ENCODE results near the gene DAPK3. TPM values are rescaled to one million over a fixed set of nuclear protein-coding genes. Genes with fewer than 3 reads are reported as not detected.
"Not testable (repeated sequence)": the region's sequence is repeated elsewhere in the genome, so short reads cannot be mapped to it uniquely, and the experiment has no call there.

DAPK3 gene
- total RNA-seq, 1 experiment from 2014 or later = 38.1 TPM

GRCh38 chr19:3949997-3950859, 20.7 kb downstream of the DAPK3 start:
- CTCF ChIA-PET = no interaction called here
- POLR2A ChIA-PET (ENCODE audit: unreplicated experiment) = no interaction called here
- H3K9me2 ChIP-seq (ENCODE audit: insufficient read depth) = no peaks in the 10 kb centered on the region
- H3K4me2 ChIP-seq = no peak overlapping the region
- H3F3A ChIP-seq (ENCODE audit: insufficient read depth, low read depth) = no peaks in the 10 kb centered on the region
- no peak overlapping the region for H2AFZ ChIP-seq
- H3K36me3 ChIP-seq (ENCODE audit: low read depth) = no peaks in the 10 kb centered on the region
- H3K79me2 ChIP-seq (ENCODE audit: low read depth) = no peaks in the 10 kb centered on the region
- H3K27me3 ChIP-seq (ENCODE audit: insufficient read depth, low read depth) = no peaks in the 10 kb centered on the region
- H3K27ac ChIP-seq = no peak overlapping the region
- H3K4me1 ChIP-seq (replicated peaks; ENCODE audit: insufficient read depth) = no peaks in the 10 kb centered on the region
- no peak for DNase-seq
- intact Hi-C loops (cut with micrococcal nuclease; ENCODE audit: unreplicated experiment) = no loop called here
- H3K9me3 ChIP-seq (ENCODE audit: insufficient read depth, low read depth) = no peaks in the 10 kb centered on the region
- H4K20me1 ChIP-seq (ENCODE audit: insufficient read depth) = no peaks in the 10 kb centered on the region
- BruUV-seq (replicated peaks) = no TSS peak
- no peak for TF ChIP-seq EZH2 (IDR thresholded peaks at IDR 0.05; ENCODE audit: low read depth)
- no peak for TF ChIP-seq CTCF (conservative IDR thresholded peaks at IDR 0.05)
- H3K4me3 ChIP-seq = no peak overlapping the region

DNA sequence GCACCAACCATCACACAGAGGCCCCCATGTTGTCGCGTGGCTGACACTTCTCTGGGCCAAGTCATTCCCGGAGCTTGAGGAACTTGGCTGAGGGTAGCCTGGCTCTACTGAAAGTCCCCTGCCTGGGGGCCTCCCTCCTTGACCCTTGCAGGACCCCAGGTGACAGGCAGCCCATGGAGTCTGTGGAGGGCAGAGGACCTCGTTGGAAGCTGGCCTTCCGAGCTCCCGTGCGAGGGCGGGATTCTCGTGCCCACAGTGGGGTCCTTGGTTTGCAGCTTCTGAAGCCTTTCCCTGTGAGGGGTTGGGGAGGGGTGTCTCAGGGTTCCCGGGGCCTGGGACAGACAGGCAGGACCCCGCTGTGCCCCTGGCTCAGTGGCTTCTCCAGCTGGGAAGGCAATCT, 21.6 kb downstream of the DAPK3 start:
- CTCF ChIA-PET = no interaction called here
- no peaks in the 10 kb centered on the region for H3K27me3 ChIP-seq (ENCODE audit: insufficient read depth, low read depth)
- H3K4me3 ChIP-seq = no peak overlapping the region
- no peak overlapping the region for H2AFZ ChIP-seq
- H3K4me1 ChIP-seq (replicated peaks; ENCODE audit: insufficient read depth) = no peaks in the 10 kb centered on the region
- POLR2A ChIA-PET (ENCODE audit: unreplicated experiment) = no interaction called here
- TF ChIP-seq CTCF (conservative IDR thresholded peaks at IDR 0.05) (no peak), EZH2 (IDR thresholded peaks at IDR 0.05; ENCODE audit: low read depth) (no peak)
- H3K27ac ChIP-seq = no peak overlapping the region
- H3K36me3 ChIP-seq (ENCODE audit: low read depth) = no peaks in the 10 kb centered on the region
- no peak overlapping the region for H3K4me2 ChIP-seq
- no peaks in the 10 kb centered on the region for H4K20me1 ChIP-seq (ENCODE audit: insufficient read depth)
- no TSS peak for BruUV-seq (replicated peaks)
- H3F3A ChIP-seq (ENCODE audit: insufficient read depth, low read depth) = no peaks in the 10 kb centered on the region
- H3K9me2 ChIP-seq (ENCODE audit: insufficient read depth) = no peaks in the 10 kb centered on the region
- intact Hi-C loops (cut with micrococcal nuclease; ENCODE audit: unreplicated experiment) = no loop called here
- no peaks in the 10 kb centered on the region for H3K9me3 ChIP-seq (ENCODE audit: insufficient read depth, low read depth)
- no peaks in the 10 kb centered on the region for H3K79me2 ChIP-seq (ENCODE audit: low read depth)
- no peak for DNase-seq

DNA sequence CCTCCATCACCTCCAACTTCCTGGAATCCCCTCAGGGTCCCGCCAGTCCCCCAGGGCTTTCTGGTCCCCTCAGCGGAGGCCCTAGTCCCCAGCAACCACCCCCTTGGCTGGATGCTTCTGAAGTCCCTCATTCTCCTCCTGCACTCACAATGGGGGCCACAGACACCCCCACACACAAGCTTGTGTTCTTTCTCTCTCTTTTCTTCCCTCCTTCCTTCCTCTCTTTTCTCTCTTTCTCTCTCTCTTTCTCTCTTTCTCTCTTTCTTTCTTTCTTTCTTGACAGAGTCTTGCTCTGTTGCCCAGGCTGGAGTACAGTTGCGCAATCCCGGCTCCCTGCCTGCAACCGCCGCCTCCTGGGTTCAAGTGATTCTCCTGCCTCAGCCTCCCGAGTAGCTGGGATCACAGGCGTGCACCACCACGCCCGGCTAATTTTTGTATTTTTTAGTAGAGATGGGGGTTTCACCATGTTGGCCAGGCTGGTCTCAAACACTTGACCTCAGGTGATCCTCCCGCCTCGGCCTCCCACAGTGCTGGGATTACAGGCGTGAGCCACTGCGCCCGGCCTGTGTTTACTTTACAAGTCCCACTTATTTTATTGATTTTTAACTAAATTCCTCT, 23.5 kb downstream of the DAPK3 start:
- H2AFZ ChIP-seq; H3F3A ChIP-seq (ENCODE audit: insufficient read depth, low read depth); H3K27me3 ChIP-seq (ENCODE audit: insufficient read depth, low read depth); H3K36me3 ChIP-seq (ENCODE audit: low read depth); H3K4me1 ChIP-seq (replicated peaks; ENCODE audit: insufficient read depth); H3K4me2 ChIP-seq; DNase-seq; H3K27ac ChIP-seq; H3K9me3 ChIP-seq (ENCODE audit: insufficient read depth, low read depth); H3K79me2 ChIP-seq (ENCODE audit: low read depth); H3K9me2 ChIP-seq (ENCODE audit: insufficient read depth); H4K20me1 ChIP-seq (ENCODE audit: insufficient read depth); CTCF ChIA-PET; BruUV-seq (replicated peaks); intact Hi-C loops (cut with micrococcal nuclease; ENCODE audit: unreplicated experiment); POLR2A ChIA-PET (ENCODE audit: unreplicated experiment); H3K4me3 ChIP-seq: not testable (repeated sequence)

Measured in PC-9 (cell line).